ENCODE measurements around the gene GP2. TPM values are rescaled to one million over a fixed set of nuclear protein-coding genes. Genes with fewer than 3 reads are reported as not detected.
"Not testable (repeated sequence)": the region's sequence is repeated elsewhere in the genome, so short reads cannot be mapped to it uniquely, and the experiment has no call there.

The GP2 gene
- total and polyA plus RNA-seq, 2 donors (not counting 3 experiments of a cell fraction or from before 2014, with no cell fraction given): not detected

- no peak overlapping the region for H3K27ac ChIP-seq (ENCODE audit: insufficient read depth, low read depth, low read length)
- no peaks in the 10 kb centered on the region for H4K20me1 ChIP-seq (replicated peaks; ENCODE audit: control insufficient read depth, extremely low read depth, insufficient read depth, low read length)
- ChIA-PET POLR2A (no interaction called here), CTCF (no interaction called here)
- FAIRE-seq: no peak
- no peak overlapping the region for H2AFZ ChIP-seq (ENCODE audit: low read depth, low read length)
- intact Hi-C loops (cut with micrococcal nuclease): no loop called here
- H3K4me2 ChIP-seq (ENCODE audit: insufficient read depth, low read length): no peak overlapping the region
- no peak overlapping the region for H3K4me3 ChIP-seq (replicated peaks in 1 of 3; ENCODE audit: insufficient read depth in 1 of 3, low read depth in 1 of 3, low read length in 3 of 3)
- no peaks in the 10 kb centered on the region for H3K36me3 ChIP-seq (ENCODE audit: control insufficient read depth in 2 of 2, extremely low read depth in 1 of 2, insufficient read depth in 2 of 2, low read length in 2 of 2)
- no TSS peak for BruUV-seq (replicated peaks)
- no peak for TF ChIP-seq GATA2 (IDR thresholded peaks at IDR 0.05; ENCODE audit: insufficient read depth, insufficient read length, low read depth, low read length)
- TF ChIP-seq FOS (IDR thresholded peaks at IDR 0.05; ENCODE audit: borderline replicate concordance, insufficient read depth, low read length): no peak
- TF ChIP-seq POLR2AphosphoS5 (IDR thresholded peaks at IDR 0.05; ENCODE audit: insufficient read depth, low read depth, low read length): no peak
- TF ChIP-seq JUN (IDR thresholded peaks at IDR 0.05; ENCODE audit: borderline replicate concordance, insufficient read depth, insufficient read length, low read depth): no peak
- TF ChIP-seq POLR2A (IDR thresholded peaks at IDR 0.05; ENCODE audit: low read depth, low read length): no peak
- TF ChIP-seq, protein P1, sequence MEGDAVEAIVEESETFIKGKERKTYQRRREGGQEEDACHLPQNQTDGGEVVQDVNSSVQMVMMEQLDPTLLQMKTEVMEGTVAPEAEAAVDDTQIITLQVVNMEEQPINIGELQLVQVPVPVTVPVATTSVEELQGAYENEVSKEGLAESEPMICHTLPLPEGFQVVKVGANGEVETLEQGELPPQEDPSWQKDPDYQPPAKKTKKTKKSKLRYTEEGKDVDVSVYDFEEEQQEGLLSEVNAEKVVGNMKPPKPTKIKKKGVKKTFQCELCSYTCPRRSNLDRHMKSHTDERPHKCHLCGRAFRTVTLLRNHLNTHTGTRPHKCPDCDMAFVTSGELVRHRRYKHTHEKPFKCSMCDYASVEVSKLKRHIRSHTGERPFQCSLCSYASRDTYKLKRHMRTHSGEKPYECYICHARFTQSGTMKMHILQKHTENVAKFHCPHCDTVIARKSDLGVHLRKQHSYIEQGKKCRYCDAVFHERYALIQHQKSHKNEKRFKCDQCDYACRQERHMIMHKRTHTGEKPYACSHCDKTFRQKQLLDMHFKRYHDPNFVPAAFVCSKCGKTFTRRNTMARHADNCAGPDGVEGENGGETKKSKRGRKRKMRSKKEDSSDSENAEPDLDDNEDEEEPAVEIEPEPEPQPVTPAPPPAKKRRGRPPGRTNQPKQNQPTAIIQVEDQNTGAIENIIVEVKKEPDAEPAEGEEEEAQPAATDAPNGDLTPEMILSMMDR (IDR thresholded peaks at IDR 0.05; ENCODE audit: extremely low read depth in 1 of 2, insufficient read depth in 1 of 2, low read depth in 1 of 2, low read length in 2 of 2): no peak
- no peak for TF ChIP-seq MYC (IDR thresholded peaks at IDR 0.05; ENCODE audit: low read depth, low read length)
- TF ChIP-seq MAX (IDR thresholded peaks at IDR 0.05; ENCODE audit: insufficient read depth, insufficient read length): no peak
- no peak for TF ChIP-seq EZH2 (IDR thresholded peaks at IDR 0.05; ENCODE audit: borderline replicate concordance, low read depth, low read length, severe bottlenecking)
- H3K27me3 ChIP-seq (ENCODE audit: control insufficient read depth in 2 of 2, insufficient read depth in 2 of 2, low read length in 2 of 2): no peaks in the 10 kb centered on the region
- H3K9me1 ChIP-seq (replicated peaks; ENCODE audit: control insufficient read depth, extremely low read depth, insufficient read depth, low read length): no peaks in the 10 kb centered on the region
- no peaks in the 10 kb centered on the region for H3K79me2 ChIP-seq (ENCODE audit: control insufficient read depth, insufficient read depth, low read length)
- H3K9me3 ChIP-seq (replicated peaks; ENCODE audit: control insufficient read depth, insufficient read depth, low read length): no peaks in the 10 kb centered on the region
- dilution Hi-C loops (cut with MboI; ENCODE audit: extremely low pct_ligation_motif_present, low sequenced_read_pairs): no loop called here
- H3K9ac ChIP-seq (replicated peaks; ENCODE audit: extremely low read depth, insufficient read depth, low read length): no peak overlapping the region
- H3K4me1 ChIP-seq (ENCODE audit: control insufficient read depth, extremely low read depth, insufficient read depth, low read length): no peaks in the 10 kb centered on the region
- no peak for DNase-seq (ENCODE audit: low read depth, low spot score)
These were observed 5.6 kb downstream of the GP2 start for GRCh38 chr16:20321671-20322070.

- POLR2A ChIA-PET; H3K79me2 ChIP-seq (ENCODE audit: control insufficient read depth, insufficient read depth, low read length); intact Hi-C loops (cut with micrococcal nuclease); H3K4me2 ChIP-seq (ENCODE audit: insufficient read depth, low read length); H3K9me3 ChIP-seq (replicated peaks; ENCODE audit: control insufficient read depth, insufficient read depth, low read length); H3K4me1 ChIP-seq (ENCODE audit: control insufficient read depth, extremely low read depth, insufficient read depth, low read length); H3K27me3 ChIP-seq (ENCODE audit: control insufficient read depth in 2 of 2, insufficient read depth in 2 of 2, low read length in 2 of 2); H3K4me3 ChIP-seq (replicated peaks in 1 of 3; ENCODE audit: insufficient read depth in 1 of 3, low read depth in 1 of 3, low read length in 3 of 3); H3K27ac ChIP-seq (ENCODE audit: insufficient read depth, low read depth, low read length); BruUV-seq (replicated peaks); FAIRE-seq; H3K36me3 ChIP-seq (ENCODE audit: control insufficient read depth in 2 of 2, extremely low read depth in 1 of 2, insufficient read depth in 2 of 2, low read length in 2 of 2); H2AFZ ChIP-seq (ENCODE audit: low read depth, low read length); H3K9ac ChIP-seq (replicated peaks; ENCODE audit: extremely low read depth, insufficient read depth, low read length); H3K9me1 ChIP-seq (replicated peaks; ENCODE audit: control insufficient read depth, extremely low read depth, insufficient read depth, low read length); DNase-seq (ENCODE audit: low read depth, low spot score); dilution Hi-C loops (cut with MboI; ENCODE audit: extremely low pct_ligation_motif_present, low sequenced_read_pairs); H4K20me1 ChIP-seq (replicated peaks; ENCODE audit: control insufficient read depth, extremely low read depth, insufficient read depth, low read length): not testable (repeated sequence)
- CTCF ChIA-PET: interaction anchor here (2.1 kb wide), 1 partner anchor 20 kb away, joined by 7 read pairs; no protein-coding TSS in a partner anchor
These were observed 6.3 kb downstream of the GP2 start for GRCh38 chr16:20321051-20321450.

All from endothelial cell of umbilical vein (primary cell).